ENCODE measurements around the gene PDGFRB.

GRCh38 chr5:150077060-150077459 lies 78.6 kb downstream of the PDGFRB start:
- TF ChIP-seq POLR2A (IDR thresholded peaks at IDR 0.05; ENCODE audit: control extremely low read depth in 1 of 2, low read depth in 2 of 2, low read length in 2 of 2) (no peak), CHD2 (IDR thresholded peaks at IDR 0.05; ENCODE audit: low read length) (no peak), RFX5 (IDR thresholded peaks at IDR 0.05; ENCODE audit: borderline replicate concordance, low read depth, low read length) (no peak), MAFK (IDR thresholded peaks at IDR 0.05; ENCODE audit: low read depth, low read length) (no peak), CTCF (IDR thresholded peaks at IDR 0.05; ENCODE audit: control extremely low read depth in 1 of 3, insufficient read depth in 1 of 3, low read depth in 1 of 3, low read length in 3 of 3) (no peak), RXRA (IDR thresholded peaks at IDR 0.05; ENCODE audit: insufficient read depth, low read depth, low read length) (no peak), BACH1 (IDR thresholded peaks at IDR 0.05; ENCODE audit: low read length) (no peak), KDM1A (IDR thresholded peaks at IDR 0.05; ENCODE audit: borderline replicate concordance, low read length) (no peak), TAF1 (IDR thresholded peaks at IDR 0.05; ENCODE audit: low read depth, low read length) (no peak), CEBPB (IDR thresholded peaks at IDR 0.05; ENCODE audit: low read depth, low read length) (no peak), CREB1 (IDR thresholded peaks at IDR 0.05) (no peak), POLR2AphosphoS5 (IDR thresholded peaks at IDR 0.05; ENCODE audit: low read depth, low read length) (no peak)

Measured in H1 (cell line).